ENCODE measurements around the gene JAML. TPM values are rescaled to one million over a fixed set of nuclear protein-coding genes. Genes with fewer than 3 reads are reported as not detected.

Gene JAML
- total RNA-seq, 6 donors from 2014 or later, result 33.0 to 105 (median 49.5) TPM

DNA sequence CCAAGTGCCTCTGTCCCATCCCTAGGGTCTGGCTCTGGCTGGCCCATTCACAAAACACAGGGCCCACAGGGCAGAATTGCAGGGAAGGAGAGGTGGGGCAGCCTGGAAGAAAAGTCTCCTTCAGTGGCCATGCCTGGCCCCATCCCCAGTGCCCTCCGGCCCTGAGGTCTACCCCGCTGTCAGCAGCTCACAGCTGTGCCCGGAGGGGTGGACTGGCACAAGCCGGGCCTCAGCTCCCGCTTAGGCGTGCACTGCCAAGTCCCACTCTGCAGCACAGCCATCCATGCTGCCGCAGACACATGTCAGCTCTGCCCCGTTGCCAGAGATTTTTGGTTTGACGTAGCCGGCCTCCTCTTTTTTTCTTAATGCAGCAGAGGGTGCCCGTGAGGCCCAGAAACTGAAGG lies 44.5 kb downstream of the JAML start:
- ATAC-seq (ENCODE audit: low FRiP score in 2 of 2) (peak; percentile 51 to 87), DNase-seq (peak in 1 of 2 donors; percentile 53)
- Histone ChIP-seq H3K27ac (no peak overlapping the region), H3K4me3 (no peak overlapping the region), H3K4me1 (peaks cover 0 to 11% (median 6%) of the 10 kb centered on the region in 4 donors), H3K9me3 (no peaks in the 10 kb centered on the region), H3K27me3 (no peaks in the 10 kb centered on the region), H3K36me3 (no peaks in the 10 kb centered on the region)
- no peak for TF ChIP-seq POLR2AphosphoS5 (IDR thresholded peaks at IDR 0.05)
- TF ChIP-seq POLR2A (IDR thresholded peaks at IDR 0.05), result no peak
- no peak for TF ChIP-seq CTCF (IDR thresholded peaks at IDR 0.05)
- no peak for TF ChIP-seq EP300 (IDR thresholded peaks at IDR 0.05)
- WGBS, 2 donors, result 12 to 41% methylated on average over 10 of the region's 11 CpGs

DNA sequence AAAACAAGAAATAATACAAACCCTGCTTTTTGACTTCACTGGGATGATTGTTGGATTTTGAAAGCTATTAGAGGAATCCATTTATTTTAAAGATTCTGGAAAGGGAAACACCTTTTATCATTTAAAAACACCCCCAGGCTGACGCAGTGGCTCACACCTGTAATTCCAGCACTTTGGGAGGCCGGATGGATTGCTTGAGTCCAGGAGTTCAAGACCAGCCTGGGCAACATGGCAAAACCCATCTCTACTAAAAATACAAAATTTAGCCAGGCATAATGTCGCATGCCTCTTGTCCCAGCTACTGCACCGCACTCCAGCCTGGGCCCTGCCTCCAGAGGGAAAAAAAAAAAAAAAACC lies 48.1 kb downstream of the JAML start:
- peaks cover 2 to 16% (median 11%) of the 10 kb centered on the region in 4 donors for H3K4me1 ChIP-seq
- no peak overlapping the region for H3K27ac ChIP-seq
- H3K27me3 ChIP-seq, result no peaks in the 10 kb centered on the region
- no peak for TF ChIP-seq EP300 (IDR thresholded peaks at IDR 0.05)
- no peak for TF ChIP-seq POLR2AphosphoS5 (IDR thresholded peaks at IDR 0.05)
- no peak for TF ChIP-seq CTCF (IDR thresholded peaks at IDR 0.05)
- H3K4me3 ChIP-seq, result no peak overlapping the region
- 89 to 90% methylated on average over 4 of the region's 4 CpGs for WGBS, 2 donors
- no peaks in the 10 kb centered on the region for H3K9me3 ChIP-seq
- no peak for ATAC-seq (ENCODE audit: low FRiP score in 2 of 2)
- no peak for DNase-seq
- no peaks in the 10 kb centered on the region for H3K36me3 ChIP-seq

DNA sequence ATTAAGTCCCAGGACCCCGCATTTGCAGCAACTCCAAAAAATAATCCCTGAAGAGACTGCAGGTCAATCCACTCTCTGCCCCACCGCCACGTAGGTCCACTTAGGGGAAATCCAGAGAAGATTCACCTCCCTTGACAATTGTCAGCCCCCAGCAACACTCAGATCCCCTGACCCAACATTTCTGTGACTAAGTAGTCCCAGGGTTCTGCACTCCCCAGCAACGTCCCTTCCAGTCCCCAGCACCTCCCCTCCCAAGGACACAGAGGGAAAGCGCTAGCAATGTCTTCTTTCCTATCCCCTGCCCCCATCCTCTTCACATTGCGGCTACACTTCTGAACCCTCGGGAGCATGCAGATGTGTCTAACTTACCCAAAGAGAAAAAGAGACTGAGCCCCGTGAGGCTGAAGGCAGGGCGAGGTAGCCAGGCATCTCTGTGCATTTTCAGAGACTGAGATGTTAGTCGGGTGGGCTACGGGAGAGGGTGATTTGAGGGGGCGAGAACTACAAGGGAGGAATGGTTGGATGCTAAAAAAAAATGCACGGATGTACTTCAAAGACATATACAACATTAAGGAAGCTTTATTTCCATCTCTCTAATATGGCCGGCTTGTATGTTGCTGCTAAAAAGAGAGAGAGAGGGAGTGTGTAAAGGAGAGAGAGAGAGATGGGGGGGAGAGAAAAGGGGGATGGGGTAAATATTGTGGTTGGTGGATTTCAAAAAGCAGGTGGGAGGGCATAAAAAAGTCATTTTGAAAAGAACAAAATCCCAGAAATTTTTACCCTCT lies 48.6 kb downstream of the JAML start, which contains the start of gene SCN2B:
TSS of gene SCN2B (minus strand) at position 647 of the 785 bp plus-strand sequence. CDS start at position 439, 208 bp downstream.
- Histone ChIP-seq H3K4me1 (peaks cover 6 to 21% (median 15%) of the 10 kb centered on the region in 4 donors), H3K27ac (peak within 1 kb of the TSS in 2 of 4 donors; percentile 23 to 26), H3K36me3 (no peaks in the 10 kb centered on the region), H3K9me3 (no peaks in the 10 kb centered on the region), H3K4me3 (peak within 1 kb of the TSS in 3 of 4 donors; percentile 23 to 36 (median 33)), H3K27me3 (peaks cover 0 to 2% (median 0%) of the 10 kb centered on the region in 4 donors)
- WGBS, 2 donors, result 28 to 39% methylated on average over 14 of the region's 14 CpGs
- TF ChIP-seq CTCF (IDR thresholded peaks at IDR 0.05) (no peak), EP300 (IDR thresholded peaks at IDR 0.05) (no peak), POLR2A (IDR thresholded peaks at IDR 0.05) (no peak), POLR2AphosphoS5 (IDR thresholded peaks at IDR 0.05) (no peak)
- DNase-seq, result no peak
- ATAC-seq (ENCODE audit: low FRiP score in 2 of 2), result peak in 1 of 2 donors; percentile 43

- WGBS, 2 donors, result 37 to 54% methylated on average over 9 to 13 of the region's 13 CpGs
- TF ChIP-seq EP300 (IDR thresholded peaks at IDR 0.05) (no peak), POLR2AphosphoS5 (IDR thresholded peaks at IDR 0.05) (no peak), POLR2A (IDR thresholded peaks at IDR 0.05) (no peak), CTCF (IDR thresholded peaks at IDR 0.05) (no peak)
- ATAC-seq (ENCODE audit: low FRiP score in 2 of 2), result peak in 1 of 2 donors; percentile 41
Observed at GRCh38 chr11:118175031-118175992, 49.5 kb downstream of the JAML start.

More at GRCh38 chr11:118175031-118175992, 49.5 kb downstream of the JAML start:
- Histone ChIP-seq H3K27ac (peak overlapping the region in 2 of 4 donors; percentile 23 to 26), H3K4me1 (peaks cover 6 to 25% (median 16%) of the 10 kb centered on the region in 4 donors), H3K27me3 (peaks cover 0 to 2% (median 0%) of the 10 kb centered on the region in 4 donors), H3K36me3 (no peaks in the 10 kb centered on the region), H3K9me3 (no peaks in the 10 kb centered on the region), H3K4me3 (peak overlapping the region in 1 of 4 donors; percentile 36)
- DNase-seq, result no peak
